Neuron (in vitro differentiated cells): ENCODE results near the gene ART3.

Source experiments
- H2AFZ ChIP-seq: one replicate; pipeline ENCODE4 v1.6.1; 2013; ENCODE audit warnings: low read depth, mild to moderate bottlenecking, inconsistent platforms, low read length, moderate library complexity
- H3K27me3 ChIP-seq: one replicate; pipeline ENCODE4 v1.6.1; 2013; ENCODE audit warnings: low read length; ENCODE audit not compliant: insufficient read depth
- H3K36me3 ChIP-seq: one replicate; pipeline ENCODE4 v1.6.1; 2013; ENCODE audit warnings: low read length; ENCODE audit not compliant: insufficient read depth
- H3K4me1 ChIP-seq: one replicate; pipeline ENCODE4 v1.6.1; 2013; ENCODE audit warnings: low read length; ENCODE audit not compliant: insufficient read depth
- H3K4me3 ChIP-seq: 2 replicates; pipeline ENCODE4 v1.5.1; 2013; ENCODE audit warnings: mild to moderate bottlenecking, low read length, moderate library complexity
- H3K9me3 ChIP-seq: one replicate; pipeline ENCODE4 v1.6.1; 2013; ENCODE audit warnings: low read length

ART3 gene

GRCh38 chr4:76125816-76126215 lies 51.3 kb downstream of the ART3 start:
- H3K36me3 ChIP-seq: peaks cover 67% of the 10 kb centered on the region
- no peaks in the 10 kb centered on the region for H3K4me1 ChIP-seq
- H3K27me3 ChIP-seq: no peaks in the 10 kb centered on the region
- peaks cover 2% of the 10 kb centered on the region for H3K9me3 ChIP-seq
- no peak overlapping the region for H3K4me3 ChIP-seq
- no peak overlapping the region for H2AFZ ChIP-seq

- H3K36me3 ChIP-seq: peaks cover 66% of the 10 kb centered on the region
- no peaks in the 10 kb centered on the region for H3K9me3 ChIP-seq
- H2AFZ ChIP-seq: no peak overlapping the region
Observed at GRCh38 chr4:76127754-76128153, 53.2 kb downstream of the ART3 start.

GRCh38 chr4:76141241-76141640 lies 66.7 kb downstream of the ART3 start:
- H3K4me1 ChIP-seq: peaks cover 6% of the 10 kb centered on the region
- no peaks in the 10 kb centered on the region for H3K27me3 ChIP-seq
- no peak overlapping the region for H3K4me3 ChIP-seq
- no peak overlapping the region for H2AFZ ChIP-seq
- no peaks in the 10 kb centered on the region for H3K9me3 ChIP-seq
- H3K36me3 ChIP-seq: peaks cover 65% of the 10 kb centered on the region

More at GRCh38 chr4:76127754-76128153, 53.2 kb downstream of the ART3 start:
- Histone ChIP-seq H3K4me3 (no peak overlapping the region), H3K27me3 (no peaks in the 10 kb centered on the region), H3K4me1 (no peaks in the 10 kb centered on the region)

- H3K4me1 ChIP-seq: peaks cover 15% of the 10 kb centered on the region
- no peak overlapping the region for H2AFZ ChIP-seq
- no peaks in the 10 kb centered on the region for H3K27me3 ChIP-seq
- H3K9me3 ChIP-seq: no peaks in the 10 kb centered on the region
- no peak overlapping the region for H3K4me3 ChIP-seq
- H3K36me3 ChIP-seq: peaks cover 40% of the 10 kb centered on the region
Observed at GRCh38 chr4:76144546-76144945, 70.0 kb downstream of the ART3 start.

GRCh38 chr4:76147454-76148141 lies 73.1 kb downstream of the ART3 start:
- H3K4me1 ChIP-seq: peaks cover 15% of the 10 kb centered on the region

GRCh38 chr4:76148142-76148865 lies 73.8 kb downstream of the ART3 start, which contains the start of gene NUP54:
Gene NUP54 (minus strand): TSS chr4:76148397. CDS start chr4:76148374, 23 bp downstream.
- peaks cover 8% of the 10 kb centered on the region for H3K36me3 ChIP-seq
- H3K4me1 ChIP-seq: peaks cover 15% of the 10 kb centered on the region
- H3K9me3 ChIP-seq: no peaks in the 10 kb centered on the region
- H3K27me3 ChIP-seq: no peaks in the 10 kb centered on the region
- peak within 1 kb of the TSS; percentile 80 for H3K4me3 ChIP-seq
- H2AFZ ChIP-seq: peak within 1 kb of the TSS; percentile 84

More at GRCh38 chr4:76147454-76148141, 73.1 kb downstream of the ART3 start:
- peaks cover 13% of the 10 kb centered on the region for H3K36me3 ChIP-seq
- peak overlapping the region; percentile 80 for H3K4me3 ChIP-seq
- H2AFZ ChIP-seq: peak overlapping the region; percentile 84
- no peaks in the 10 kb centered on the region for H3K9me3 ChIP-seq
- no peaks in the 10 kb centered on the region for H3K27me3 ChIP-seq

- H3K4me1 ChIP-seq: no peaks in the 10 kb centered on the region
- no peaks in the 10 kb centered on the region for H3K9me3 ChIP-seq
- H3K4me3 ChIP-seq: no peak overlapping the region
- peaks cover under 1% of the 10 kb centered on the region for H3K36me3 ChIP-seq
- H3K27me3 ChIP-seq: no peaks in the 10 kb centered on the region
- no peak overlapping the region for H2AFZ ChIP-seq
Observed at GRCh38 chr4:76153356-76153755, 78.8 kb downstream of the ART3 start.

GRCh38 chr4:76155979-76156378 lies 81.5 kb downstream of the ART3 start:
- H3K27me3 ChIP-seq: no peaks in the 10 kb centered on the region
- no peak overlapping the region for H2AFZ ChIP-seq
- H3K4me3 ChIP-seq: no peak overlapping the region
- H3K9me3 ChIP-seq: no peaks in the 10 kb centered on the region
- no peaks in the 10 kb centered on the region for H3K4me1 ChIP-seq
- H3K36me3 ChIP-seq: peaks cover 16% of the 10 kb centered on the region

- no peaks in the 10 kb centered on the region for H3K4me1 ChIP-seq
- H3K4me3 ChIP-seq: no peak overlapping the region
- H2AFZ ChIP-seq: no peak overlapping the region
- no peaks in the 10 kb centered on the region for H3K27me3 ChIP-seq
- H3K36me3 ChIP-seq: peaks cover 22% of the 10 kb centered on the region
- H3K9me3 ChIP-seq: no peaks in the 10 kb centered on the region
Observed at GRCh38 chr4:76156635-76157034, 82.1 kb downstream of the ART3 start.

GRCh38 chr4:76160355-76160754 lies 85.8 kb downstream of the ART3 start:
- H3K36me3 ChIP-seq: peaks cover 55% of the 10 kb centered on the region
- H3K4me1 ChIP-seq: no peaks in the 10 kb centered on the region
- no peak overlapping the region for H2AFZ ChIP-seq
- no peak overlapping the region for H3K4me3 ChIP-seq
- H3K9me3 ChIP-seq: no peaks in the 10 kb centered on the region
- no peaks in the 10 kb centered on the region for H3K27me3 ChIP-seq
